KOPT-K1 (cell line): ENCODE results near the gene KCND1.
A peak's percentile ranks its signal among the peaks of the same experiment; 100 is the strongest.

Source experiments
- H3K27ac ChIP-seq: fragments of 200-600 bp; sonication (generic); 2 replicates; pipeline ENCODE4 v1.5.1; 2016; ENCODE audit warnings: antibody characterized with exemption, mild to moderate bottlenecking, low read depth, low read length; ENCODE audit not compliant: poor library complexity, severe bottlenecking
- H3K36me3 ChIP-seq: fragments of 200-600 bp; sonication (generic); 2 replicates; pipeline ENCODE4 v1.5.1; 2017; ENCODE audit warnings: antibody characterized with exemption, mild to moderate bottlenecking, low read length, moderate library complexity; ENCODE audit not compliant: insufficient read depth
- H3K9me3 ChIP-seq: fragments of 200-600 bp; sonication (generic); 2 replicates; pipeline ENCODE4 v1.5.1; 2017; ENCODE audit warnings: antibody characterized with exemption, low read length, mild to moderate bottlenecking; ENCODE audit not compliant: insufficient read depth, poor library complexity, severe bottlenecking

The KCND1 gene

GRCh38 chrX:48936429-48937053 is 35.1 kb downstream of the KCND1 start:
- Histone ChIP-seq H3K36me3 (peaks cover 34% of the 10 kb centered on the region), H3K27ac (no peak overlapping the region), H3K9me3 (no peaks in the 10 kb centered on the region)

GRCh38 chrX:48935301-48935670 is 36.4 kb downstream of the KCND1 start:
- H3K27ac ChIP-seq = no peak overlapping the region
- peaks cover 40% of the 10 kb centered on the region for H3K36me3 ChIP-seq

GRCh38 chrX:48934581-48935300 is 36.9 kb downstream of the KCND1 start:
- Histone ChIP-seq H3K27ac (no peak overlapping the region), H3K9me3 (no peaks in the 10 kb centered on the region), H3K36me3 (peaks cover 42% of the 10 kb centered on the region)

More at GRCh38 chrX:48935301-48935670, 36.4 kb downstream of the KCND1 start:
- no peaks in the 10 kb centered on the region for H3K9me3 ChIP-seq

- Histone ChIP-seq H3K36me3 (peaks cover 37% of the 10 kb centered on the region), H3K9me3 (no peaks in the 10 kb centered on the region), H3K27ac (no peak overlapping the region)
Measured at GRCh38 chrX:48933757-48934156, 37.9 kb downstream of the KCND1 start.

- Histone ChIP-seq H3K36me3 (peaks cover 63% of the 10 kb centered on the region), H3K9me3 (no peaks in the 10 kb centered on the region), H3K27ac (no peak overlapping the region)
Measured at GRCh38 chrX:48927736-48928382, 43.8 kb downstream of the KCND1 start.

- no peaks in the 10 kb centered on the region for H3K9me3 ChIP-seq
- H3K27ac ChIP-seq = no peak overlapping the region
- H3K36me3 ChIP-seq = peaks cover 63% of the 10 kb centered on the region; the same call in 1 of the 2 replicates
Measured at GRCh38 chrX:48927123-48927522, 44.5 kb downstream of the KCND1 start.

GRCh38 chrX:48924270-48924669 is 47.4 kb downstream of the KCND1 start:
- Histone ChIP-seq H3K9me3 (no peaks in the 10 kb centered on the region), H3K36me3 (peaks cover 55% of the 10 kb centered on the region; the same call in 1 of the 2 replicates)

GRCh38 chrX:48923771-48924170 is 47.9 kb downstream of the KCND1 start:
- Histone ChIP-seq H3K36me3 (peaks cover 55% of the 10 kb centered on the region; the same call in 1 of the 2 replicates), H3K27ac (no peak overlapping the region), H3K9me3 (no peaks in the 10 kb centered on the region)

More at GRCh38 chrX:48924270-48924669, 47.4 kb downstream of the KCND1 start:
- H3K27ac ChIP-seq = no peak overlapping the region

- Histone ChIP-seq H3K27ac (no peak overlapping the region), H3K36me3 (peaks cover 31% of the 10 kb centered on the region; the same call in 1 of the 2 replicates), H3K9me3 (no peaks in the 10 kb centered on the region)
Measured at GRCh38 chrX:48920718-48921104, 50.9 kb downstream of the KCND1 start.

- Histone ChIP-seq H3K9me3 (no peaks in the 10 kb centered on the region), H3K36me3 (peaks cover 27% of the 10 kb centered on the region; the same call in 1 of the 2 replicates), H3K27ac (no peak overlapping the region)
Measured at GRCh38 chrX:48919947-48920717, 51.5 kb downstream of the KCND1 start.

- Histone ChIP-seq H3K27ac (peak overlapping the region; percentile 36), H3K36me3 (peaks cover 26% of the 10 kb centered on the region; the same call in 1 of the 2 replicates), H3K9me3 (no peaks in the 10 kb centered on the region)
Measured at GRCh38 chrX:48919360-48919841, 52.2 kb downstream of the KCND1 start.

GRCh38 chrX:48918643-48919340 is 52.9 kb downstream of the KCND1 start, which contains the start of gene PIM2:
PIM2 (minus strand) TSS chrX:48919024; CDS start chrX:48918834, 190 bp downstream.
- peak within 1 kb of the TSS; percentile 63 for H3K27ac ChIP-seq
- peaks cover 25% of the 10 kb centered on the region; the same call in 1 of the 2 replicates for H3K36me3 ChIP-seq
- H3K9me3 ChIP-seq = no peaks in the 10 kb centered on the region

- Histone ChIP-seq H3K9me3 (no peaks in the 10 kb centered on the region), H3K27ac (peak overlapping the region; percentile 63), H3K36me3 (peaks cover 25% of the 10 kb centered on the region; the same call in 1 of the 2 replicates)
Measured at GRCh38 chrX:48918301-48918642, 53.4 kb downstream of the KCND1 start.
